Stimulated activated naive CD4-positive, alpha-beta T cell (primary cell): ENCODE data around the gene MRM3.
"Not testable (repeated sequence)": the region's sequence is repeated elsewhere in the genome, so short reads cannot be mapped to it uniquely, and the experiment has no call there.

ENCODE experiments used
- DNase-seq, 6 experiments: peaks; one replicate each; lab custom pipeline; 2025; lab: John Stamatoyannopoulos, UW

Gene MRM3

GRCh38 chr17:781805-782731 lies at the start of gene MRM3, which contains the start of gene GLOD4:
Gene MRM3, plus strand, starts transcription at chr17:782353. Its CDS starts 26 bp downstream, at chr17:782379.
Gene GLOD4, minus strand, starts transcription at chr17:782280. Its CDS starts 25 bp downstream, at chr17:782255.
- peak; percentile 85 to 95 (median 94) for DNase-seq

GRCh38 chr17:732902-733720 lies 49.0 kb upstream of the MRM3 start:
- peak in 1 of 6 experiments; percentile 5 for DNase-seq

GRCh38 chr17:733743-734142 lies 48.4 kb upstream of the MRM3 start:
- DNase-seq, result no peak

GRCh38 chr17:737561-738113 lies 44.5 kb upstream of the MRM3 start:
- no peak for DNase-seq

- DNase-seq, result peak in 1 of 6 experiments; percentile 9
Observed at GRCh38 chr17:740240-741017, 41.7 kb upstream of the MRM3 start.

GRCh38 chr17:742147-742793 lies 39.9 kb upstream of the MRM3 start:
- no peak for DNase-seq

GRCh38 chr17:743139-743538 lies 39.0 kb upstream of the MRM3 start:
- DNase-seq, result no peak

- DNase-seq, result no peak
Observed at GRCh38 chr17:744937-745336, 37.2 kb upstream of the MRM3 start.

- no peak for DNase-seq
Observed at GRCh38 chr17:745406-745805, 36.7 kb upstream of the MRM3 start.

GRCh38 chr17:746181-746580 lies 36.0 kb upstream of the MRM3 start:
- DNase-seq, result no peak

- no peak for DNase-seq
Observed at GRCh38 chr17:746783-747629, 35.1 kb upstream of the MRM3 start.

- DNase-seq, result not testable (repeated sequence)
Observed at GRCh38 chr17:748604-749003, 33.5 kb upstream of the MRM3 start.

GRCh38 chr17:749359-749758 lies 32.8 kb upstream of the MRM3 start:
- not testable (repeated sequence) for DNase-seq

GRCh38 chr17:750431-751037 lies 31.6 kb upstream of the MRM3 start:
- no peak for DNase-seq

GRCh38 chr17:751269-752001 lies 30.7 kb upstream of the MRM3 start:
- DNase-seq, result peak; percentile 26 to 81 (median 60)

- DNase-seq, result peak; percentile 90 to 98 (median 96)
Observed at GRCh38 chr17:752002-752619, 30.0 kb upstream of the MRM3 start, which contains the start of gene GEMIN4. Gene GEMIN4, minus strand, starts transcription at chr17:752264. Its CDS starts 122 bp downstream, at chr17:752142.

GRCh38 chr17:752620-753219 lies 29.4 kb upstream of the MRM3 start:
- DNase-seq, result peak in 2 of 6 experiments; percentile 38 to 43

- DNase-seq, result no peak
Observed at GRCh38 chr17:753418-753817, 28.7 kb upstream of the MRM3 start.
